Stimulated activated CD8-positive, alpha-beta memory T cell treated with anti-CD3 and anti-CD28 coated beads, Interleukin-4, amount 100 ng/mL, for 48 hours (primary cell): ENCODE results near the gene FAM98B.

Source experiments
- DNase-seq: peaks from one replicate; pipeline ENCODE4 v3.0.0-alpha.2; 2020

Gene FAM98B

DNA sequence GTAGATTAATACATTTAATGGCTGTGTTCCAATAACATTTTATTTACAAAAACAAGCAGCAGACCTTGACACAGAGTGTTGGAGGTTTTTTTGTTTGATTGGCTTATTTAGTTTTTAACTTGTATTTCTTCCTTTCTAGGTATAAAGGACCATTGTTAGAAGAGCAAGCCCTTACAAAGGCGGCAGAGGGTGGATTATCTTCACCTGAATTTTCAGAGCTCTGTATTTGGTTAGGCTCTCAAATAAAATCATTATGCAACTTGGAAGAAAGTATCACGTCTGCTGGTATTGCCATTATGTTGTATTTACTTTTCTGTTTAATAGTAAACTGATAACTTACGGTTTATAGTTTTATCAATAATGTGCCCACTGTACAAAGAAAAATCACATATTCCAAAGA lies 10.0 kb downstream of the FAM98B start:
- DNase-seq: no peak

DNA sequence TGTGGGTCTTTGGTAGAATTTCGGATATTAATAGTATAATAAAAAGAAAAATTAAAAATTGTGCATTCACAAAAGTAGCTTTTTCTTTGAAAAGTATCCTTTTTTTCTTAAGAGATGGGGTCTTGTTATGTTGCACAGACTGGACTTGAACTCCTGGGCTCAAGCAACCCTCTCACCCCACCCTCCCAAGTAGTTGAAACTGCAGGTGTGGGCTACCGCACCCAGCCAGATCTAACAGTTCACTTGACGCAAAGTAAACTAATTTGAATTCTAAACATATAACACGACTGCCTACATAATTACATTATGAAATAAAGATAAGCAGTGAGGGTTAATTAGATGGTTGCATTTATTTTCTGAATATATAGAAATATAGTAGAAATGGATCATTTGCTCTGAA lies 10.7 kb downstream of the FAM98B start:
- DNase-seq: no peak

GRCh38 chr15:38470816-38471215 lies 16.9 kb downstream of the FAM98B start:
- DNase-seq: no peak

DNA sequence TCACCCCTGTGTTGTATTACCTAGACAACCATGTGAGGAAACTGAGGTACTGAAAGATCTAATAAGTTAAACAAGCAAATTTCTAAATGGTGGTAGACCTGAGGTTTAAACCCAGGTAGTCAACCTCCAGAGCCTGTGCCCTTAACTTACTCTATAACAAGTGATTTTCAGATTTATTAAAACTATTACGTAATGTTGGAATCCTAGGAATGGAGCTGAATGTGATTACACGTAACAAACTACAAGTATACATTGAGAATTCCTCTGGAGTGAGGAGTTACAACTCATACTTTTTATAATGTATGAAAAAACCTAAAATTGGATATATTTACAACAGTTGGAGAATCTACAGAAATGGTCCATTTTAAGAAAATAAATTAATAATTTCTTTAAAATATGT lies 18.0 kb downstream of the FAM98B start:
- DNase-seq: no peak

GRCh38 chr15:38474155-38474757 lies 20.3 kb downstream of the FAM98B start:
- DNase-seq: no peak

- DNase-seq: no peak
These were observed 21.4 kb downstream of the FAM98B start for GRCh38 chr15:38475361-38475760.

- no peak for DNase-seq
These were observed 22.2 kb downstream of the FAM98B start for GRCh38 chr15:38476120-38476519.

DNA sequence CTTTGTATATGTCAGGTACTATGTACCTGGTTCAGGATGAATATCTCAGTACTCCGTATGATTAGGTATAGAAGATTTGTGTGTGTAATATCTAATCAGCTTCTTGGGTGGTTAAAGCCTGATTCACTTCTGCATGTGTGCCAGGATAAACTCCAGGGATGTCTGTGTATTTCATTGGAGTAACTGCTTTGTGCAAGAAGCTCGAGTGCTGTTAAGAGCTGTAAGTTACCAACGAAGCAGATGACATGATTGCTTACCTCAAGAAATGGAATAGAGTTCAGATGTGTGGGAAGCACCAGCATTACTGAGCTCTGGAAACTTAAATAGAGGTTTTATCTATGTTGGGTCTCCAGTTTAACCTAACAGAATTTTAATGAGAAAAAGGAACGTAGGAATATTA lies 23.7 kb downstream of the FAM98B start:
- DNase-seq: no peak

GRCh38 chr15:38479266-38479665 lies 25.3 kb downstream of the FAM98B start:
- DNase-seq: no peak

DNA sequence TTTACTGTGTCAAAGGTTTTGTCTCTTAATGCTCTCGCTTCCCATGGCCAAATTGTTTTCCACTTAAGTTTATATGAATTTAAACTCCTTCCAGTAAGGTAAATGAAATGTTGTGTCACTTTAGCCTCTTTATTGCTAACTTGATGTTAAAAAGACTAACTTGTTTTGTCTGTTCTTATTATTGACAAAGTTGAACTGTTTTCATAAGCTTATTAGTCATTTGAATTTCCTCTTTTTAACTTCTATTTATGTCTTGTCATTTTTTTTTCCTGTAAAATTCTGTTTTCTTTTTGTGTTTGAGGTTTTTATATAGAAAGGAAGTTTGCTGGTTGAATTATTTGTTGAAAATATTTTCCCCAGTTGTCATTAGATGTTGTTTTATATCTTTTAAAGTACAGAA lies 25.8 kb downstream of the FAM98B start:
- no peak for DNase-seq

DNA sequence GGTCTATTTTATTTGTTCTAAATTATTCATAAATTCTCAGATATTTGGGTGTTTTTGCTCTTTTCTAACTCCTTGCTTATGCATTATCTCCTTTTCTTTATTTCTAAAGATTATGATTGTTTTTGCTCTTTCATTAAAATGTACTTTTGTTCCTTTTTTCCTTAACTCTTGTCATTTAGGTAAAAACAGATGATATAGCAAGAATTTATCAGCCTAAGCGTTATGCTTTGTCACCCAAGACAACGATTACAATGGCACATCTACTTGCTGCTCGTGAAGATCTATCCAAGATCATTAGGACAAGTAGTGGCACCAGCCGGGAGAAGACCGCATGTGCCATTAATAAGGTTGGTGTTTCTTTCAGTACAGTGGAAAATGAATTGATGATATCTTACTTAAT lies 27.2 kb downstream of the FAM98B start:
- DNase-seq: no peak

- DNase-seq: no peak
These were observed 27.8 kb downstream of the FAM98B start for GRCh38 chr15:38481761-38482160.

GRCh38 chr15:38482572-38482971 lies 28.6 kb downstream of the FAM98B start:
- DNase-seq: no peak

DNA sequence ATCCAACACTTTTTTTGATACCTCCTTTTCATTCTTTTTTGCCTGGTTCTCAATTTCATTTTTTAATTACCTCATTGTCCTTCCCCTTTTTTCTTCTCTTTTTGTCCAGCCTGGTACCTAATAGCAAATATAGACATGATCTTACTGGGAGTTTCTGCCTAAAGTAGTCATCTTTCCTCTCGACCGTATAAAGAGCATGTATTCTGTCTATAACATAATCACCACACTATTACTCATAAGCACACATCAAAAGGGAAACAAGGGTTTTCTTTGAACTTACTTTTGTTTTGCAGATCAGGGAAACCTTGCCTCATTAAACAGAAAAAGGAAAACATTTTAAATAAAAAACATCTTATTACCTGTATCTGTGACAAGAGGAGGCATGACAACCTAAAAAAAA lies 33.0 kb downstream of the FAM98B start:
- DNase-seq: no peak

GRCh38 chr15:38487378-38487777 lies 33.5 kb downstream of the FAM98B start:
- DNase-seq: no peak

DNA sequence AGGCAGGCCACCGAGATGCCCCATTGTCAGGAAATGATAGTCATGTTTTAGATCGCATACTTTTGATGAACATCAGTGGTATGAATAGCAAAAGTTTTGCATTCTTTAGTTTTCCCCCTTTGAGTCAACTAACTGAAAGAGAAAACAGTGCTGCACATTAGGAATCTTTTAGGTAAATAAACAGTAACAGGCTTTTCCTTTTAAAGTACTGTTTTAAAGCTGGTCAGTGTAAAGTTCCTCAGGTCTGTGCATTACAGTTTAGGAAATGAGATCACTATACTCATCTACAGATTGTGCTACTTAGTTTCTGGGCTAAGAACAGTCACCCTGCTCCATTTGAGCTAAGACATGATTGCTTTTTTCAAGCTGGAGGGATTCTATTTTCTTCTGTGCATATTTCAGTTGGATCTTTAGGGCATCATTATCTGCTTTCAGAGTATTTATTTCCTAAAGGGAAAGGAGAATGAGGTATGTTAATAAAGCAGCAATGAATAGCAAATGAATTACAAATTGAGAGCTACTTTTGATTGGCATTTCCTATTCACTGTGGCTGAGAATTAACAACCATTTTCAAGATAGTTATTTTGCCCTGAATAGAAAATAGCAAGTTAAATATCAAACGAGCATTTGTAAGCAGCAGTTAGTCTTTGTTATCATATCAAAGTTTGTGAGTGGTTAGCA lies 36.5 kb downstream of the FAM98B start:
- DNase-seq: no peak

DNA sequence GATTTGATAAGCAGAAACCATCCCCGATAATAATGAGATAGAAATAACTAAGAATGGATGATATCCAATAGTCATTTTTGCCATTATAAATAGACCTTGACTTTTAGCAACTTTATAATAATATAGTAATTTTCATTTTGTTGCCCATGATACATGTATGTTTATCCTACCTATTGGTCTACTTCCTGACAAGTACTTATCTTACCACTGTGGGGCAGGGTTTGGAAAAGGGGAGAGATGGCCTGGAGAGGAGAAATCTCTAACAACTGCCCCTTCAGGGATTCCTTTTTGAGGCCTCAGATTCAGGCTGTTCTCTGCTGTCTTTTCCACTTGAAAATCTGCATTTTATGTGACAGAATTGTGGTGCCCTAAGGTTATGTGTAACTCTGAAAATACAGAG lies 42.2 kb downstream of the FAM98B start:
- DNase-seq: no peak

- no peak for DNase-seq
These were observed 45.7 kb downstream of the FAM98B start for GRCh38 chr15:38499651-38500050.

DNA sequence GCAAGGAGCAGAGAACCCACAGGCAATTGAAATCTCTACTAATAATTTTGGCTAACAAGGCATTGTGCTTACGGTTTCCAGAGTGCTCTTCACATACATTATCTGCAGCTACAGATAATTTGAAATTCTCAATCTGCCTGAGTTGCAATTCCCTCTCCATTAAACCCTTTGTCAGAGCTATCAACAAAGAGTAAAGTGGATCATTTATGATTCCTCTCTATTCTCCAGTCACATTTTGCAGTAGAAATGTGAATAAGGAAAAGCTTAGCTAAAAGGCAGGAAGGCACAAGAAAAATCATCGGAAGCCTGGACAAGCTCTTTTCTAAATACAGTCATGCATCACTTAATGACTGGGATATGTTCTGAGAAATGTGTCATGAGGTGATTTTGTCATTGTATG lies 49.6 kb downstream of the FAM98B start:
- DNase-seq: no peak

GRCh38 chr15:38504680-38505467 lies 50.9 kb downstream of the FAM98B start:
- no peak for DNase-seq

- no peak for DNase-seq
These were observed 53.1 kb downstream of the FAM98B start for GRCh38 chr15:38506997-38507396.

- no peak for DNase-seq
These were observed 53.6 kb downstream of the FAM98B start for GRCh38 chr15:38507570-38507969.

- no peak for DNase-seq
These were observed 54.7 kb downstream of the FAM98B start for GRCh38 chr15:38508647-38509046.

GRCh38 chr15:38509152-38509551 lies 55.2 kb downstream of the FAM98B start:
- no peak for DNase-seq
